ENCODE data around the gene MAP6D1.

- no peak for TF ChIP-seq CTCF (IDR thresholded peaks at IDR 0.05)
- no peak for TF ChIP-seq POLR2A (IDR thresholded peaks at IDR 0.05)
Observed at GRCh38 chr3:183796372-183796771, 29.0 kb downstream of the MAP6D1 start.

All from body of pancreas (tissue), 4 donors.